HG03558 (cell line): ENCODE results near the gene OASL.

Experiments used
- ATAC-seq: cut with Tn5 transposase; IDR thresholded peaks from one replicate; pipeline ENCODE4 v1.9.1; 2021; ENCODE audit warnings: moderate number of reproducible peaks; ENCODE audit not compliant: unreplicated experiment; ENCODE audit errors: extremely low read depth

OASL gene

GRCh38 chr12:120972870-120973543 lies 66.0 kb downstream of the OASL start:
- no peak for ATAC-seq

- no peak for ATAC-seq
Measured at GRCh38 chr12:120971299-120972180, 67.5 kb downstream of the OASL start.

- no peak for ATAC-seq
Measured at GRCh38 chr12:120970310-120970709, 68.7 kb downstream of the OASL start.
